NCI-H2081 (cell line): ENCODE data around the gene TRIM63.

Experiments
- DNase-seq, 2 experiments: peaks; one replicate each; lab custom pipeline; 2025; lab: John Stamatoyannopoulos, UW

Gene TRIM63

DNA sequence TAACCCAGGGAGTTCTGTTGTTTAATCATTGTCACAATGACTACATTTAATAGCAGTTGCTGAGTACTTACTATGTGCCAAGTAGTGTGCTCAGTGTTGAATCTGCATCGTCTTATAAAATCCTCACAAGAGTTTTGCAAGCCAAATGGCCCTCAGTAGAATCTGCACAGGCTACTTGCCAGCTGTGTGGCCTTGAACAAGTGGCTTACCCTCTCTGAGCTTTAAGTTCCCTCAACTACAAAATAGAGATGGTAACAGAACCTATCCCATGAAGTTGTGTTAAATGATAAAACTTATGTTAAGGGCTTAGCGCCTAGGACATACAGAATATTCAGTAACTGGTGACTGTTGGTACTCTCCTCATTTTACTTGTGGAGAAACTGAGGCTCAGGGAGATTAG, 12.4 kb downstream of the TRIM63 start:
- DNase-seq = no peak

- no peak for DNase-seq
These were observed 13.5 kb downstream of the TRIM63 start for GRCh38 chr1:26053718-26054560.

DNA sequence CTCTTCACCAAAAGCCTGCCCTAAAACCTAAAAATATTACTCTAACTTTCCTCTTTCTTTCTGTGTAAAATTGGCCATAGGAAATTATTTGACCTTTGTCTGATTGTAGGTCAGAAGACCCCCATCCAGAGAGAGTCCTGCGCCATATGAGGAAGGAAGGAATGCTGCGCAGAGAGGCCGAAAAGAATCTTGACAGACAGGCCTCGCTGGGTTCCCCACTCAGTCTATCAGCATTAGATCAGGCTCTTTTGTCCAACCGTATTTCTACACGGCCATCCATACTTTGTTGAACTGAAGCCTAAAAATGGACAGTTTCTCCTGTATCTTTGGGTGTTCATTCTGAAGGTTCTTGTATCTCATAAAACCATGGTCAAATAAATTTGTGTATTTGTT, 17.2 kb downstream of the TRIM63 start:
- DNase-seq = no peak

DNA sequence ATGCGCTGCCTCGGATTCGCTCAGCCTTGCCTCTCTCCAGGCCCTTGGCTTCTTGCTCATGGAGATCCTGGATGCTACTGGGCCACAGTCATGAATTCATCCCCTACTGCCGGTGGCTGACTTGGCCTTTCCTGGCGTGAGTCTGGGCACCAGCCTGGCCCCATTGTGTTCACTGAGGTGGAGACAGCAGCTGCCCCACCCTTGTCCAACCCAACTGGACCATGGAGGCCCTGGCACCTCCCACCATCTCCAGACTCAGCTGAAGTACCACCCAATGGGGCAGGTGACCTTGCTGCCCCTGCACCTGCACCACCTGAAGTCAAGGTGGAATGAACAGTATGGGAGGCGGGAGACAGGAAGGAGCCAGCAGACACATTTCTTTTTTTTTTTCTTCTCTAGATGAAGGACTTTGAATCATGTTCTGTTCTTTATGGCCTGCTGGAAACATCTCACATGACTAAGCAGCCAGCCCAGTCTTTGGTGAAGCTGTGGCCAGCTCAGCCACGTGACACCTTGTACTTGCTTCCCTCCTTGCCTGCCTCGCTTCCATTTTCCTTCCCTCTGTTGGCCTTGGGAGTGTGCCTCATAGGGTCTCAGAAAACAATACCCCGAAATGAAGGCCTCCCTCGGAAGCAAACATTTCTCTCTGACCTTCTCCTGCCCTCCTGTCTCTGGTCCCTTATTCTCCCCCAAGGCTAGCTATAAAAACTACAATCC, 17.7 kb downstream of the TRIM63 start:
- DNase-seq = no peak

DNA sequence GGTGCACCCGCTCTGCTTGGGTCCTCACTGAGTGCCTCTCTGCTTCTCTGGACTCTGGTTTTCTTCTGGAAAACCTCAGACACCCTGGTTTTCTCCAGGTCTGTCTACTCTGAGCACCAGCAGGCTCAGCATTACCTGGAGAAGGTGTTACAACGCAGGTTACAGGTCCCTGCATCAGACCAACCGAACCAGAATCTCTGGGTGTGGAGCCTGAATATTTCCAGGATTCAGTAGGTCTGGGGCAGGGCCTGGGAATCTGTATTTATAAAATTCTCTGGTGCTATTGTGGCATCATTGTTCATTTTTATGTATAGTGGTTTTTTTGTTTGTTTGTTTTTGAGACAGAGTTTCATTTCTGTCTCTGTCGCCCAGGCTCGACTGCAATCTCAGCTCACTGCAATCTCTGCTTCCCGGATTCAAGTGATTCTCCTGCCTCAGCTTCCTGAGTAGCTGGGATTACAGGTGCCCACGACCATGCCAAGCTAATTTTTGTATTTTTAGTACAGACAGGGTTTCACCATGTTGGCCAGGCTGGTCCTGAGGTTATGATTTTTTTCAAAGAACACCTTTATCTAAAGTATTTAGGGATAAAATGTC, 20.1 kb downstream of the TRIM63 start:
- DNase-seq = no peak

GRCh38 chr1:26046246-26047095, 21.0 kb downstream of the TRIM63 start:
- no peak for DNase-seq

DNA sequence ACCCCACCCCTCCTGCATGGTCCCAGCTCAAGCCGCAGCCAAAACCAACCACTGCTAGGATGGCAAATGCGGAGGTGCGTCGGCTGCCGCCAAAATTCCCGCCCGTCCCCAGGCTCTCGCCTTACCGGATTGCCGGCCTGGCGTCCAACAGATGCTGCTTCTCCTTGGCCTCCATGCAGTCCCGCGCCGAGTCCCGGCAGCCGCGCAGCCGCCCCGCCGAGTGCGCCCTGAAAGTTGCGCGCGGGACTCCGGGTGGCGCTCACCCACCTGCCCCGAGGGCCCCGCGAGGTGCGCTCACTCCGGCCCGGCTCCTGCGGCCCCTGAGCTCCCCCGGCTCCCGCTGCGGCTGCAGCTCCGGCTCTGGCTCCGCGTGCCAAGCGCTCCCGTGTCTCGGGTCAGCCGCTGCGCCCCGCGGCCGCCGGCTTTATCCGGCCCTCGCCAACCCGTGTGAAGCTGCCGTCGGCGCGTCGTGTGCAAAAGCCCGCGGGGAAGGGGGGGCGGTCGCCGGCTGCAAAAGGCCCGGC, 21.6 kb downstream of the TRIM63 start, which contains the start of gene SLC30A2:
SLC30A2 (minus strand) TSS at position 397 of the 524 bp plus-strand sequence; CDS start at position 175, 222 bp downstream.
- DNase-seq = no peak

DNA sequence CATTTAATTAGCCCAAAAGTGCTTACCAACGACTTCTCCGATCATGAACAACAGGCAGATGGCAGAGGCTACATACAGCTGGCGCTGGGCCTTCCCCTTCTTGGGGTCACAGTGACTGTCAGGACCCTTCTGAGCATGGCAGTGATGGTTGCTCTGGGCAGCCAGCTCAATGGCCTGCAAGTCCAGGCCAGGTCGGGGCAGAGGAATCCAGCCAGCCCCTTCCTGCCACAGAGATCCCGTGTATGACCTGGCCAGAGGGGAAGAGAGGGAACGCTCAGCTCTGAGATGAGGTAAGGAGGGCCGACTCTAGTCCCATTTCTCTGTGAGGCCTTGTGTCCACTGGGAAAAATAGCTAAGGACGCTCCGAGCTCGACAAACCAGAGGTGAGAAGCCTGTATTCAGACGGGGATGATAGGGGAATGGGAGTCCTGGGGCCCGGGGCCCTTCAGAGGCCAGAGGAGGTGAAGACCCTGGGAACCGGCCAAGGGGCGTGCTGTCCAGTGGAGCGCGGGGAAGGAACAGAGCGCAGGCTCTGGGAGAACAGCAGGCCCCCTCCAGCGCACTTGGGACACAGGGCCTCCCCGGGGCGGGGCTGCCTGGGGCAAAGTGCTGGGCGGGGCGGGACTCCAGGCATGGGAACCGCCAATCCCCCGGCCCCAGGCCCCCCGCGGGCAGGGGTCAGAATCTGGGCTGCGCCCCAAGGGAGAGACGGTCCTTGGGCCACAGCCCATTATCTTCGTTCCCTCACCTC, 22.3 kb downstream of the TRIM63 start:
- DNase-seq = no peak

GRCh38 chr1:26044414-26044813, 23.0 kb downstream of the TRIM63 start:
- no peak for DNase-seq

DNA sequence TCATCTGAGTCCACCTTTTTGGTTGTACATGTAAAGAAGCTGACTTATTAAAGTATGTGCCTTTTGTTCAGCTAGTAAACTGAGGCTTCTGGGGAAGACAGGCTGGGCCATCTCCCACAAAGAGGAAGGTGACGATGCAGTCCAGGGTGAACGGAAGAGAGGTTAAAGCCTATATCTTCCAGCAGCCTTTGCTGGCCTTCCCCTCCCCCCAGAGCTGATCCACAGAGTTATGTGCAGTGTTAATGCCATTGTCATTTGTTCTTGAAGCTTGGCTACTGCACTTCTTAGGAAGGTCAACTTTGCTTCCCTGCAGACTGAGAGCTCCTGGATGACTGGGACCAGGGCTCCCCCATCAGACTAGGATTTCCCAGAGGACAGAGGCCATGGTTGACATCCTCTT, 23.7 kb downstream of the TRIM63 start:
- no peak for DNase-seq

GRCh38 chr1:26041978-26042377, 25.5 kb downstream of the TRIM63 start:
- DNase-seq = no peak

DNA sequence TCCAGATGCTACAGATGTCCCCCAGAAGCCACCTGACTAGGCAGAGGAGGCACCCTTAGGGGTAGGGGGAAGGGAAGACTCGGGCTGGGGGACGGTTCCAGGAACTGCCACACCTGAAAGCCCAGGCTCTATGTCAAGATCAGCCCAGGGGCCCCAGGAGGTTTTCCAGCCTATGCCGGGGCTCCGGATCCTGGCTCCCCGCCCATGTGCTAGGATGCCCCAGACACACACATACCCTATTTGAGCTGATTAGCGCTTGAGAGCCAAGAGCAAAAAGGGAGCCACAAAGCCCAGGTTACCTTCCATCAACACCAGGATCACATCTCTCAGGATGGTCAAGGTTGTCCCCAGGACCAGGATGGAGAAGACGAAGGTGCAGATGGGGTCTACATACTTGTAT, 26.0 kb downstream of the TRIM63 start:
- DNase-seq = no peak

DNA sequence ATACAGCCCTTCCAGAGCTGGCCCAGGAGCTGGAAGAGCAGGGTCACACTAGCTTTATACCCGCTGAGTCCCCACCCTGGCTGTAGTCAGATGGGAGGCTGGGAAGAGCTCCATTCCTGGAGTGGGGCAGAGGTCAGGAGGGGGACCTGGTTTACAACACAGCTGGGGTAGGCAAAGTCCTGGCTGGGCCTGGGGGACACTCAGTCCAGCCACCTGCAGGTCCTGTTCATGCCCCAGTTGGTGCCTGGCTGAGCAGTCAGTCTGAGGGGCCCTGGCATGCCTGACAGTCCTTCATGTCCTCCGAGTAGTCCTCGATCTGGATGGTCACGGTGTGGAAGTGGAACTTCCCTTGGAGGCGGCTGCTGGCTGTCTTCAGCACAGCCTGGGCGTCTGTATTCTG, 28.5 kb downstream of the TRIM63 start:
- no peak for DNase-seq

- no peak for DNase-seq
These were observed 29.0 kb downstream of the TRIM63 start for GRCh38 chr1:26038477-26038876.

DNA sequence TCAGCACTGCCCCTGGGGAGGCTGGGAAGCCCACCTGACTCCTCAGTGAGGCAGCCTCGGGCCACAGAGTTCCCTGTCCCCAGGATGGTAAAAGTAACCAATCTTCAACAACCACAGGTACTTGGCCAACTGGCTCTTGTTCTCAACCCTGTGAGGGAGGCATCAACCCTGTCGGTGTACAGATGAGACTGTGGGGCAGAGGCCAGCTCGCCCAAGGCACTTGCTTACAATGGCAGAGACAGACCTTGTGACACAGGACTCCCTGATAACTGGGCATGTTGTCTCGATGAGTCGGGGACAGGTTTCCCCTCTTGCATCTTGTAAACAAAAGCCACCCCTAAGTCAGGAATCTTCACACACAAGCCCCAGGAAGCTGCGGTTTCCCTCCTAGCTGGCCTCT, 29.5 kb downstream of the TRIM63 start:
- no peak for DNase-seq

GRCh38 chr1:26036756-26037281, 30.6 kb downstream of the TRIM63 start:
- no peak for DNase-seq

DNA sequence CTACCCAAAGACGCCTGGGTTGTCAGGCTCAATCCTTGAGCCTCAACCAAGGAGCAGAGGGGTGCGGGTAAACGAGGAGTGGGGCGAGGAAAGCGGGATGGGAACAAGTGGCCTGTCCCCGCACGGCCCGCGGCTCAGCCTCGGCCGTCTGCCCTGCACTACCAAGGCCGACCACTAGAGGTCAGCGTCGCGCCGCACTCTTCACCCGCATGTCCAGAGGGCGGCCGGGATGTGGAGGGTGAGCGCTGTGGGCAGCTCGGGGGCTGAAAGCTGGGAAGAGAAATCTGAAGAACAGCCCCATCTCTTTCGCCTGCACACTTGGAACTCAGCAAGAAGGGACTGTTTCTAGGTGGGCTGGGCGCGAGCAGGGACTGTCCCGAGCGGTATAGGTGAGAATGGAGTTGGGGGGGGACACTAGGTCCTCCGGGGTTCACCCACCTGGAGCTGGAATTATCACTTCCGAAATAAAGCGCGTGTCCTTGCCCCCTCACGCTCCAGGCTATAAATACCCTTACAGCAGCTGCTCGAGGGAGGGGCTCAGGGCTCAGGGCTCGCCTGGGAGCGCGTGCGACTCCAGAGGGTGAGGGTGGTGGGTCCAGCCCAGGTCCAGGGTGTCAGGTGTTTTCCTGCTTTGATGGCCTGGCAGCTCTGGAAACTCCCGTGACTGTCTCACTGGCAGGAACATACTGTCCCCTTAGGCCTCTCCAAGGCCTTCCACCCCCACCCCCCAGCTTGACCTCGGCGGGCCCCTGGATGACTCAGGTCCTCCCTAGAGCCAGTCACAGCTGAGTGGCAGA, 31.3 kb downstream of the TRIM63 start:
- DNase-seq = peak; percentile 50 to 59

DNA sequence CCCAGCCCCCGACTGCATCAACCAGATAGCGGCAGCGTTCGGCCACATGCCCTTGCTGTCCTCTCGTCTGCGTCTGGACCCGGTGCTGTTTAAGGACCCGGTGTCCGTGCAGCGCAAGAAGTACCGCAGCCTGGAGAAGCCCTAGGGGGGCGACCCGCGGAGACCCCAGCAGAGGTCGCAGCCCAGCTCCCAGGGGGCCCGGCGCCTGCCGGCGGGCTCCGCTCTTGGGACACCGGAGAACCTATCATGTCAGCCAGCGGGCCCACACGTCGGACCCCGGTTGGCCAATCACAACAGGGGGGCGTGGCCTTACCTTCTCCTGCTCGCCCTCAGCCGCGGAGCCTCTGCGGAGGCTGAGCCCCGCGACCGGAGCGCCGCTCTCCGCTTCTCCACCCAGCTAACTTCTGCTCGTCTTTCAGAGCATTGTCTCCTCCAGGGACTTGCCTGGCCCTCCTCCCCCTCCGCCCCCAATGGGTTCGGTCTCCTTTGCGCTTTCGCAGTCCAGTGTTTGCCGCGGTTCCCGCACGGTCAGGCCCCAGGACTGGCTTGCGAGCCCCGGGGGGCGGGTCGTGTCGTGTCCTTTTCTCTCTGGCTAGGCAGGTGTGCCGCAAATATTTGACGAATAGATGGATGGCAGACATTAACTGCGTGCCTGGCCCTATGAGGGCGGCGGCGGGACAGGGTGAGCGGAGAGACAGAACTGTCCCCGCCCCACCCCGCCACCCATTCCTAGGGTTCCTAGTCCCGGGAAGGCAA, 32.0 kb downstream of the TRIM63 start:
- peak; percentile 91 to 92 for DNase-seq
